ENCODE measurements around the gene ATXN7L1. TPM values are rescaled to one million over a fixed set of nuclear protein-coding genes. Genes with fewer than 3 reads are reported as not detected.

Gene ATXN7L1
- total and polyA plus RNA-seq, 2 of the 8 experiments (the other 6 are each of a cell fraction or from before 2014, with no cell fraction given): 14.3 to 34.0 TPM

- Histone ChIP-seq H3K9me3 (ENCODE audit: insufficient read depth in 2 of 2, low read depth in 1 of 2, low read length in 1 of 2) (no peaks in the 10 kb centered on the region), H2AK5ac (ENCODE audit: low read depth, low read length) (no peak overlapping the region), H4K91ac (replicated peaks; ENCODE audit: insufficient read length, low read length) (no peak overlapping the region), H3K27ac (ENCODE audit: low read depth, low read length) (no peak overlapping the region), H4K8ac (ENCODE audit: extremely low read depth, insufficient read depth, low read length) (no peak overlapping the region), H3K79me1 (ENCODE audit: low read depth, low read length) (no peaks in the 10 kb centered on the region), H3K79me2 (ENCODE audit: control insufficient read depth in 1 of 2, insufficient read depth in 2 of 2, low read length in 2 of 2) (no peaks in the 10 kb centered on the region), H3K23ac (ENCODE audit: insufficient read length) (no peak overlapping the region), H2BK120ac (replicated peaks; ENCODE audit: low read depth, low read length) (no peak overlapping the region), H3K4me3 (ENCODE audit: extremely low read depth in 1 of 4, insufficient read depth in 2 of 4, low read depth in 3 of 4, low read length in 4 of 4) (no peak overlapping the region), H3K27me3 (replicated peaks in 1 of 4; ENCODE audit: control insufficient read depth in 3 of 4, extremely low read depth in 1 of 4, insufficient read depth in 3 of 4, low read length in 3 of 4) (no peaks in the 10 kb centered on the region), H2BK20ac (ENCODE audit: low read length) (no peak overlapping the region), H2AFZ (ENCODE audit: low read length) (no peak overlapping the region), H3K23me2 (ENCODE audit: low read depth, low read length) (peaks cover 7% of the 10 kb centered on the region; the same call in 1 of the 2 replicates), H4K20me1 (replicated peaks in 1 of 2; ENCODE audit: control insufficient read depth in 1 of 2, insufficient read depth in 2 of 2, low read length in 2 of 2) (no peaks in the 10 kb centered on the region), H3K9ac (replicated peaks in 1 of 4; ENCODE audit: extremely low read depth in 1 of 4, low read depth in 3 of 4, low read length in 3 of 4) (no peak overlapping the region), H3K14ac (ENCODE audit: insufficient read length) (no peak overlapping the region), H3K4me2 (ENCODE audit: insufficient read depth in 1 of 2, low read depth in 2 of 2, low read length in 2 of 2) (no peak overlapping the region), H4K5ac (ENCODE audit: insufficient read length, low read depth, low read length) (no peak overlapping the region), H3K56ac (replicated peaks; ENCODE audit: insufficient read length, low read depth, low read length) (no peak overlapping the region), H3K36me3 (ENCODE audit: control insufficient read depth in 2 of 4, insufficient read depth in 4 of 4, low read length in 3 of 4) (no peaks in the 10 kb centered on the region), H2BK12ac (ENCODE audit: low read depth, low read length) (no peak overlapping the region), H2BK15ac (ENCODE audit: low read length) (no peak overlapping the region), H3K4ac (replicated peaks; ENCODE audit: insufficient read length, low read depth, low read length) (no peak overlapping the region), H3K4me1 (replicated peaks in 1 of 4; ENCODE audit: control insufficient read depth in 3 of 4, insufficient read depth in 4 of 4, low read length in 3 of 4) (peaks cover 0 to 2% (median 0%) of the 10 kb centered on the region in 4 experiments; a peak in 1 of 7 replicates), H3K18ac (ENCODE audit: extremely low read depth, low read length) (no peak overlapping the region), H2BK5ac (ENCODE audit: low read depth, low read length) (no peak overlapping the region)
- 87% methylated on average over 3 of the region's 3 CpGs; no CpG with 5 or more reads in 1 of the 2 experiments for WGBS, 2 experiments (ENCODE audit: extremely low coverage in 1 of 2, insufficient coverage in 1 of 2, insufficient read length in 1 of 2, insufficient replicate concordance in 2 of 2, low coverage in 1 of 2, low lambda C conversion rate in 2 of 2, missing lambda C conversion rate in 1 of 2)
- CTCF ChIA-PET (ENCODE audit: partially characterized antibody): interaction anchor here (0.7 to 1.9 kb wide), 9 partner anchors 8 to 289 kb away, joined by 3 to 6 read pairs (median 4); no protein-coding TSS in a partner anchor
- POLR2A ChIA-PET (ENCODE audit: partially characterized antibody): interaction anchor here (1.6 kb wide), 1 partner anchor 10 kb away, joined by 4 read pairs; no protein-coding TSS in a partner anchor
- FAIRE-seq (no peak), DNase-seq (ENCODE audit: low read depth in 1 of 2, low spot score in 2 of 2) (no peak)
- no peak for TF ChIP-seq TCF12 (IDR thresholded peaks at IDR 0.05; ENCODE audit: low read depth, low read length)
- TF ChIP-seq TAF1 (IDR thresholded peaks at IDR 0.05; ENCODE audit: low read depth, low read length): no peak
- no peak for TF ChIP-seq CBX5 (IDR thresholded peaks at IDR 0.05; ENCODE audit: low read depth, low read length)
- no peak for TF ChIP-seq CTCF (IDR thresholded peaks at IDR 0.05; ENCODE audit: control extremely low read depth in 1 of 3, insufficient read depth in 1 of 3, low read depth in 1 of 3, low read length in 3 of 3)
- no peak for TF ChIP-seq SUZ12 (IDR thresholded peaks at IDR 0.05; ENCODE audit: low read length)
- no peak for TF ChIP-seq POLR2A (IDR thresholded peaks at IDR 0.05; ENCODE audit: control extremely low read depth in 1 of 2, low read depth in 2 of 2, low read length in 2 of 2)
- no peak for TF ChIP-seq SAP30 (IDR thresholded peaks at IDR 0.05; ENCODE audit: insufficient read depth, insufficient replicate concordance, low read length)
These were observed 145.4 kb downstream of the ATXN7L1 start for GRCh38 chr7:105731042-105731441.

Data from H1 (cell line).